ENCODE results near the gene ENHO. TPM values are rescaled to one million over a fixed set of nuclear protein-coding genes. Genes with fewer than 3 reads are reported as not detected.

The ENHO gene
- total and polyA plus RNA-seq, 8 donors, result 0.26 to 1.9 (median 1.3) TPM

GRCh38 chr9:34475097-34475496 is 47.7 kb downstream of the ENHO start:
- no peak for ATAC-seq
- Histone ChIP-seq H3K9me3 (no peaks in the 10 kb centered on the region), H3K27me3 (peaks cover 0 to 10% of the 10 kb centered on the region in 2 donors), H3K4me3 (no peak overlapping the region), H3K4me1 (no peaks in the 10 kb centered on the region), H3K36me3 (no peaks in the 10 kb centered on the region), H3K27ac (no peak overlapping the region)
- DNase-seq, result no peak
- intact Hi-C loops (cut with DNase I), result no loop called here
- TF ChIP-seq CTCF (IDR thresholded peaks at IDR 0.05), result no peak

Other genes starting within 250 kb of the ENHO start
- 1 to 10 TPM; 2.4 TPM for gene KIF24, start 193.7 kb downstream of the ENHO start, total RNA-seq
- gene KIF24, start 193.7 kb downstream of the ENHO start, polyA plus RNA-seq (ENCODE audit: insufficient read length in 6 of 6), result 1 to 10 TPM; 4.7 to 6.8 (median 5.2) TPM
- gene NUDT2, start 193.4 kb downstream of the ENHO start, total RNA-seq, result 10 to 100 TPM; 10.3 to 11.9 TPM
- gene NUDT2, start 193.4 kb downstream of the ENHO start, polyA plus RNA-seq (ENCODE audit: insufficient read length in 6 of 6), result 10 to 100 TPM; 19.8 to 25.6 (median 23.5) TPM
- 10 to 100 TPM in 1 of 2 donors, 1 to 10 TPM in 1; 6.9 to 22.6 TPM for gene MYORG, start 146.1 kb downstream of the ENHO start, total RNA-seq
- gene MYORG, start 146.1 kb downstream of the ENHO start, polyA plus RNA-seq (ENCODE audit: insufficient read length in 6 of 6), result 1 to 10 TPM; 3.1 to 4.8 (median 3.5) TPM
- gene FAM219A, start 64.4 kb downstream of the ENHO start, total RNA-seq, result 10 to 100 TPM; 18.0 to 23.0 TPM
- 10 to 100 TPM; 12.3 to 16.9 (median 13.9) TPM for gene FAM219A, start 64.4 kb downstream of the ENHO start, polyA plus RNA-seq (ENCODE audit: insufficient read length in 6 of 6)
- gene DNAI1, start 64.2 kb downstream of the ENHO start, total RNA-seq, result 1 to 10 TPM in 1 of 2 donors, under 1 TPM in 1; 0.29 to 4.1 TPM
- 10 to 100 TPM in 1 of 6 donors, 1 to 10 TPM in 5; 1.8 to 11.6 (median 7.5) TPM for gene DNAI1, start 64.2 kb downstream of the ENHO start, polyA plus RNA-seq (ENCODE audit: insufficient read length in 6 of 6)
- gene CNTFR, start 66.7 kb upstream of the ENHO start, total RNA-seq, result under 1 TPM; 0.90 to 0.92 TPM
- gene CNTFR, start 66.7 kb upstream of the ENHO start, polyA plus RNA-seq (ENCODE audit: insufficient read length in 6 of 6), result 10 to 100 TPM; 21.9 to 35.6 (median 28.2) TPM
- gene RPP25L, start 89.1 kb upstream of the ENHO start, total RNA-seq, result 10 to 100 TPM; 18.6 to 21.9 TPM
- gene RPP25L, start 89.1 kb upstream of the ENHO start, polyA plus RNA-seq (ENCODE audit: insufficient read length in 6 of 6), result 10 to 100 TPM; 17.7 to 22.4 (median 20.6) TPM
- gene DCTN3, start 97.5 kb upstream of the ENHO start, total RNA-seq, result 10 to 100 TPM; 69.8 to 70.4 TPM
- 100 to 1,000 TPM in 1 of 6 donors, 10 to 100 TPM in 5; 88.6 to 111 (median 93.9) TPM for gene DCTN3, start 97.5 kb upstream of the ENHO start, polyA plus RNA-seq (ENCODE audit: insufficient read length in 6 of 6)
- gene ARID3C, start 106.1 kb upstream of the ENHO start, total RNA-seq, result not detected
- gene ARID3C, start 106.1 kb upstream of the ENHO start, polyA plus RNA-seq (ENCODE audit: insufficient read length in 6 of 6), result under 1 TPM in 3 of 6 donors, not detected in 3; 0.13 to 0.24 (median 0.15) TPM
- gene SIGMAR1, start 114.8 kb upstream of the ENHO start, total RNA-seq, result 10 to 100 TPM; 50.5 to 72.1 TPM
- 10 to 100 TPM; 36.0 to 46.9 (median 42.3) TPM for gene SIGMAR1, start 114.8 kb upstream of the ENHO start, polyA plus RNA-seq (ENCODE audit: insufficient read length in 6 of 6)
- 10 to 100 TPM; 42.8 to 44.0 TPM for gene GALT, start 123.7 kb upstream of the ENHO start, total RNA-seq
- 10 to 100 TPM; 58.4 to 81.6 (median 73.1) TPM for gene GALT, start 123.7 kb upstream of the ENHO start, polyA plus RNA-seq (ENCODE audit: insufficient read length in 6 of 6)
- gene IL11RA, start 129.2 kb upstream of the ENHO start, total RNA-seq, result 10 to 100 TPM; 13.8 to 17.6 TPM
- 100 to 1,000 TPM in 4 of 6 donors, 10 to 100 TPM in 2; 93.3 to 121 (median 106) TPM for gene IL11RA, start 129.2 kb upstream of the ENHO start, polyA plus RNA-seq (ENCODE audit: insufficient read length in 6 of 6)
- gene CCL27, start 139.7 kb upstream of the ENHO start, total RNA-seq, result under 1 TPM in 1 of 2 donors, not detected in 1; 0.67 TPM
- gene CCL27, start 139.7 kb upstream of the ENHO start, polyA plus RNA-seq (ENCODE audit: insufficient read length in 6 of 6), result 1 to 10 TPM in 1 of 6 donors, under 1 TPM in 5; 0.49 to 1.6 (median 0.78) TPM
- gene CCL19, start 168.3 kb upstream of the ENHO start, total RNA-seq, result 10 to 100 TPM in 1 of 2 donors, 1 to 10 TPM in 1; 1.2 to 36.3 TPM
- 1 to 10 TPM in 1 of 6 donors, under 1 TPM in 3, not detected in 2; 0.28 to 1.4 (median 0.33) TPM for gene CCL19, start 168.3 kb upstream of the ENHO start, polyA plus RNA-seq (ENCODE audit: insufficient read length in 6 of 6)
- 100 to 1,000 TPM in 1 of 2 donors, 10 to 100 TPM in 1; 39.1 to 136 TPM for gene CCL21, start 187.1 kb upstream of the ENHO start, total RNA-seq
- gene CCL21, start 187.1 kb upstream of the ENHO start, polyA plus RNA-seq (ENCODE audit: insufficient read length in 6 of 6), result 100 to 1,000 TPM in 5 of 6 donors, 10 to 100 TPM in 1; 69.2 to 212 (median 175) TPM